ENCODE data around the gene CRKL.

The CRKL gene

GRCh38 chr22:20948989-20949388 is 31.8 kb downstream of the CRKL start:
- H3K4me3 ChIP-seq (replicated peaks in 1 of 2; ENCODE audit: low read depth in 2 of 2, low read length in 2 of 2), result no peak overlapping the region
- DNase-seq (ENCODE audit: low read depth in 2 of 2), result no peak
- TF ChIP-seq, protein P1, sequence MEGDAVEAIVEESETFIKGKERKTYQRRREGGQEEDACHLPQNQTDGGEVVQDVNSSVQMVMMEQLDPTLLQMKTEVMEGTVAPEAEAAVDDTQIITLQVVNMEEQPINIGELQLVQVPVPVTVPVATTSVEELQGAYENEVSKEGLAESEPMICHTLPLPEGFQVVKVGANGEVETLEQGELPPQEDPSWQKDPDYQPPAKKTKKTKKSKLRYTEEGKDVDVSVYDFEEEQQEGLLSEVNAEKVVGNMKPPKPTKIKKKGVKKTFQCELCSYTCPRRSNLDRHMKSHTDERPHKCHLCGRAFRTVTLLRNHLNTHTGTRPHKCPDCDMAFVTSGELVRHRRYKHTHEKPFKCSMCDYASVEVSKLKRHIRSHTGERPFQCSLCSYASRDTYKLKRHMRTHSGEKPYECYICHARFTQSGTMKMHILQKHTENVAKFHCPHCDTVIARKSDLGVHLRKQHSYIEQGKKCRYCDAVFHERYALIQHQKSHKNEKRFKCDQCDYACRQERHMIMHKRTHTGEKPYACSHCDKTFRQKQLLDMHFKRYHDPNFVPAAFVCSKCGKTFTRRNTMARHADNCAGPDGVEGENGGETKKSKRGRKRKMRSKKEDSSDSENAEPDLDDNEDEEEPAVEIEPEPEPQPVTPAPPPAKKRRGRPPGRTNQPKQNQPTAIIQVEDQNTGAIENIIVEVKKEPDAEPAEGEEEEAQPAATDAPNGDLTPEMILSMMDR (IDR thresholded peaks at IDR 0.05; ENCODE audit: low read depth, low read length), result no peak

DNA sequence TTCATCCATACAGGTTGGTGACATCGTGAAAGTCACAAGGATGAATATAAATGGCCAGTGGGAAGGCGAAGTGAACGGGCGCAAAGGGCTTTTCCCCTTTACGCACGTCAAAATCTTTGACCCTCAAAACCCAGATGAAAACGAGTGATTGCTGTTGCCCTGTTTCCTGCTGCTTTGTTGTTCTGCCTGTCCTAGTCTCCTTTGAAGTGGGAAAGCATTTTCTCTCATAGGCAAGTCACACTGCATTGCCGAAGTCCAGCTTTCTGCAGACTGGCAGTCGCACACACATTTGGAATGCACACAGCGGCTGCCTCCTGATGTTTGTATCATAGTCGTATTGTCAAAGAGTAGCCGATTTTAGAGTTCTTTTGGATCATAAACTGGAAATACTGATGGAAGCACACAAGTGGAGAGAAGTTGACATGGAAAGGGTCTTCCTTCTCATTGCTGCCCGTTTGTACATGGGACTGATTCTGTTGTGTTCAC is 32.5 kb downstream of the CRKL start:
- H3K4me3 ChIP-seq (replicated peaks in 1 of 2; ENCODE audit: low read depth in 2 of 2, low read length in 2 of 2), result no peak overlapping the region
- DNase-seq (ENCODE audit: low read depth in 2 of 2), result no peak
- TF ChIP-seq, protein P1 (IDR thresholded peaks at IDR 0.05; ENCODE audit: low read depth, low read length), result no peak

- no peak for DNase-seq (ENCODE audit: low read depth in 2 of 2)
- TF ChIP-seq, protein P1 (IDR thresholded peaks at IDR 0.05; ENCODE audit: low read depth, low read length), result no peak
- H3K4me3 ChIP-seq (replicated peaks in 1 of 2; ENCODE audit: low read depth in 2 of 2, low read length in 2 of 2), result no peak overlapping the region
Observed at GRCh38 chr22:20951151-20951931, 34.1 kb downstream of the CRKL start.

- no peak for DNase-seq (ENCODE audit: low read depth in 2 of 2)
- TF ChIP-seq, protein P1 (IDR thresholded peaks at IDR 0.05; ENCODE audit: low read depth, low read length), result no peak
- H3K4me3 ChIP-seq (replicated peaks in 1 of 2; ENCODE audit: low read depth in 2 of 2, low read length in 2 of 2), result no peak overlapping the region
Observed at GRCh38 chr22:20951932-20952380, 34.7 kb downstream of the CRKL start.

DNA sequence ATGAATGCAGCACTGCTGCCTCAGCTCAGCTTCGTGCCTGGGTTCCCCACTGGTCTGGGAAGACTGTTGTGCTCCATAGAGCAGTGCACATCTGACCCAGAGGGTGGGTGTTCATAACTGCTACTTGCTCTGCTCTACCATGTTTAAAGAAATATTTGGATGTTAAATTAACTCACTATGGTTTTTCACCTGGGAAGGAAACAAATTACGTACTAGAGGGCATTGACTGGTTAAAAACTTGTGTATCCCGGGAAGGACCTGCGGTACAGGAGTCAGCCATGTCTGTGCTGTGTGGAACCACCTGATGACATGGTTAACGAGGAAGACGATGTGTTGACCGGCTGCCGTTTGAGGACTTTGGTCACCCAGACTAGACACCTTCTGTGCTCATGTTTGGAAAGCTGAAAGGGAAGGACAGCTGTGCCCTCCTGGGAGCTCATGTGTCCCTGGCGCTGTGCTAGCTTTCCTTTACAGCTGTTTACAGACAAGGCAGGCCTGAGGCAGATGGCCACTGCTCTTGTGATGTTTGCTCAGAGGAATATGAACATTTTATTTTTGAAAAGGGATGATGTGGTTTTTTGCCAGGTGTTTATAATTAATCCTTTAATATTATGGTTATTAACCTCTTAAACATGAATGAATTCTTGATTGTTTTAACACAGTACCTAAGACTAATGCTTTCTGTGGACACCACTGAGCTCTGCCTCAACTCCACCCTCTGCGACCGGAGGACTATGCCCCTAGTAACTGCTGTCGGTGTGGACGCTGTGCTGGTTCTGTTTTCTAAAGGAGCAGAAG is 35.5 kb downstream of the CRKL start:
- DNase-seq (ENCODE audit: low read depth in 2 of 2), result no peak
- H3K4me3 ChIP-seq (replicated peaks in 1 of 2; ENCODE audit: low read depth in 2 of 2, low read length in 2 of 2), result no peak overlapping the region
- TF ChIP-seq, protein P1 (IDR thresholded peaks at IDR 0.05; ENCODE audit: low read depth, low read length), result no peak

DNA sequence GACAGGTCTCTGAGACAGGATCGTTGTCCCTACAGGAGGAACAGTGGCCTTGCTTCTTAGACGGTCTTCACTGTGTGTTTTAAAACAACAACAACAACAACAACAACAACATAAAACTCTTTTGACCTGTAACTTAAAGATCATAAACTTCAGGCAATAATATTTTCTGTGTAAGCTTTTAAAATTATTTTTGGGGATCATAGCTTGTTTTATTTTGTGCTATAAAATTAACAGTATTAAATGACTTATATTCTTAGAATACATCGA is 36.1 kb downstream of the CRKL start:
- DNase-seq (ENCODE audit: low read depth in 2 of 2), result no peak
- H3K4me3 ChIP-seq (replicated peaks in 1 of 2; ENCODE audit: low read depth in 2 of 2, low read length in 2 of 2), result no peak overlapping the region
- TF ChIP-seq, protein P1 (IDR thresholded peaks at IDR 0.05; ENCODE audit: low read depth, low read length), result no peak
